Measurements from ENCODE around the gene COMMD8. TPM values are rescaled to one million over a fixed set of nuclear protein-coding genes. Genes with fewer than 3 reads are reported as not detected.

Gene COMMD8
- total and polyA plus RNA-seq, 3 donors from 2014 or later = 15.2 to 30.2 (median 17.8) TPM

DNA sequence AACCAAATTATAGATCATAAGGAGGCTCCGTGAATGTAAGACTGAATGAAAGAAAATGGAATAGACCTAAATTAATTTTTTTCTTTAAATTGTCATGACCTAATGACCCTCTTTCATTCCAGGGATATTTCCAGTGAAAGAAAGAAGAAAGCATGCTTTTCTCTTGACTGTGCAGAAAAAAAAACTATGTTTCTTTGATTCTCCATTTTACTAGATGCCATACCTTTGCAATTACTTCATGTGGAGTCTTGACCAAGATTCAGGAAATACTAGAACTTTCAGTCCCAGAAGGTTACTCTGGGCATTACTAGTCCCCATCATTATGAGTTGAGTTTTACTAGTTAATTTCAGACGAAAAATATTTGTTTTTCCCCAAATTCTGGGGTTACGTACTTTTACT, 6.4 kb upstream of the COMMD8 start:
- Histone ChIP-seq H3K9me3 (no peaks in the 10 kb centered on the region), H3K27ac (no peak overlapping the region), H3K4me3 (no peak overlapping the region), H3K4me1 (no peaks in the 10 kb centered on the region), H3K36me3 (ENCODE audit: low read depth, missing control alignments) (no peaks in the 10 kb centered on the region), H3K27me3 (no peaks in the 10 kb centered on the region)
- TF ChIP-seq POLR2A (IDR thresholded peaks at IDR 0.05) = no peak
- TF ChIP-seq, protein P1, sequence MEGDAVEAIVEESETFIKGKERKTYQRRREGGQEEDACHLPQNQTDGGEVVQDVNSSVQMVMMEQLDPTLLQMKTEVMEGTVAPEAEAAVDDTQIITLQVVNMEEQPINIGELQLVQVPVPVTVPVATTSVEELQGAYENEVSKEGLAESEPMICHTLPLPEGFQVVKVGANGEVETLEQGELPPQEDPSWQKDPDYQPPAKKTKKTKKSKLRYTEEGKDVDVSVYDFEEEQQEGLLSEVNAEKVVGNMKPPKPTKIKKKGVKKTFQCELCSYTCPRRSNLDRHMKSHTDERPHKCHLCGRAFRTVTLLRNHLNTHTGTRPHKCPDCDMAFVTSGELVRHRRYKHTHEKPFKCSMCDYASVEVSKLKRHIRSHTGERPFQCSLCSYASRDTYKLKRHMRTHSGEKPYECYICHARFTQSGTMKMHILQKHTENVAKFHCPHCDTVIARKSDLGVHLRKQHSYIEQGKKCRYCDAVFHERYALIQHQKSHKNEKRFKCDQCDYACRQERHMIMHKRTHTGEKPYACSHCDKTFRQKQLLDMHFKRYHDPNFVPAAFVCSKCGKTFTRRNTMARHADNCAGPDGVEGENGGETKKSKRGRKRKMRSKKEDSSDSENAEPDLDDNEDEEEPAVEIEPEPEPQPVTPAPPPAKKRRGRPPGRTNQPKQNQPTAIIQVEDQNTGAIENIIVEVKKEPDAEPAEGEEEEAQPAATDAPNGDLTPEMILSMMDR (IDR thresholded peaks at IDR 0.05) = no peak
- WGBS, 2 donors = 91 to 93% methylated on average over 3 of the region's 3 CpGs
- DNase-seq = no peak
- intact Hi-C loops (cut with DNase I; ENCODE audit: low total_unique reads) = no loop called here

DNA sequence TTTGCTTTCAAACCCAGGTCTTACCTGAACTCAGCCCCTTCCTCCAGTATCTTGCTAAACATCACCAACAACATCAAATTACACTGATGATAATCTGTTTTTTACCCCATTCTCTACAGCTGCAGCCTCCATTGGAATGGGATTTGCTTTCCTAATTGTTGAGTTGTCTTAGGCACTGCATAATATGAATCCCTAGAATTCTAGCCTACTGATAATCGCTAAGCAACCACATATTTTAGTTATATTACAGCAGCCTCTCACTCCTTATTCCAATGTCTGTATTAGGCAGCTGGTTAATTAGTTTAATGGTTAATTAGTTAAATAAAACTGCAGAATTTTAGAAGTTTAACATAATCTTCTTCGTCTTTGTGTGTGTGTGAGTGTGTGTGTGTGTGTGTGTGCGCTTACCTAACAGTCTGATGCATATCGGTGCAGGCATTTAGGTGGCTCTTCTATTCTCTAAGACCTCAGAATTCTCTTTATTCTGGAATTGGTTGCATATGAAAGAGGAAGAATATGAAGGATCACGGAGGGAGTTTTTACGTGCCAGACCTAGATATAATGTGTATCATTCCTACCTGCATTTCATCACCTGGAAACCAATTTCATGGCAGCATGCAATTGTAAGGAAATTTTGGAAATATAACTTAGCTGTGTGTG, 5.3 kb upstream of the COMMD8 start:
- intact Hi-C loops (cut with DNase I; ENCODE audit: low total_unique reads) = no loop called here
- WGBS, 2 donors = 75 to 79% methylated on average over 6 of the region's 6 CpGs

DNA sequence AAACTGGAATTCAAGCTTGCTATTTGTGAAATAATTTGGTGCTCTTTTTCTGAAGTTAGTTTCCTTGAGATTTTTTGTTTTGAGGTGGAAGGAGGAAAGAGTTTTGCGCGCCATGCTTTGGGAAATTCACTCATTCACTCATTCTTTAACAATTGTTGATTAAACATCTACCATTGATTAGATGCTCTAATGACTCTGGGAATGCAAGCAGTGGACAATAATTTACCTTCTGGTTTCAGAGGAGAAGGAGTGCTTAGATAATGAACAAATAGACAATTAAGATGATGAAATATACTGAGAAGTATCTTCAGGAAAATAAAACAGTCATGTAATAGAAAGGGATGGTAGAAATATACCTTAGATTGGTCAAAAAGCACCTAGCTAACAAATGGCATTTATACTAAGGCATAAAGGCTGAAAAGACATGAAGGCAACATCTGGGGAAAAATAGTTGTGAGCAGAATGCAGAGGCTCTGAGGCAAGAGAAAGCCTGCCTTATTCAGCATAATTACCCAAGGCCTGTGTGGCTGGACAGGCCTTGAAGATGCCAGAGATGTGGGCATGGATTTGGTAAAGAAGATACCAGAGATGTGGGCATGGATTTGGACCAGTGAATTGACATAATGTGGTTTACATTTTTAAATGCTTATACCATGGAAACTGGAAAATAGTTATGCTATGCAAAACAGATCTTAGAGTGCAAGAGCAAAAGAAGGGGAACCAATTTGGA, 2.7 kb upstream of the COMMD8 start:
- no peaks in the 10 kb centered on the region for H3K9me3 ChIP-seq
- DNase-seq = no peak
- no peak overlapping the region for H3K4me3 ChIP-seq
- intact Hi-C loops (cut with DNase I; ENCODE audit: low total_unique reads) = no loop called here
- WGBS, 2 donors = 43 to 44% methylated on average over 2 of the region's 2 CpGs
- H3K27me3 ChIP-seq = no peaks in the 10 kb centered on the region
- peaks cover 4% of the 10 kb centered on the region for H3K4me1 ChIP-seq
- no peaks in the 10 kb centered on the region for H3K36me3 ChIP-seq (ENCODE audit: low read depth, missing control alignments)
- no peak overlapping the region for H3K27ac ChIP-seq
- no peak for TF ChIP-seq POLR2A (IDR thresholded peaks at IDR 0.05)
- TF ChIP-seq, protein P1 (IDR thresholded peaks at IDR 0.05) = no peak

More for the DNA sequence above, 5.3 kb upstream of the COMMD8 start:
- H3K9me3 ChIP-seq = no peaks in the 10 kb centered on the region
- H3K4me1 ChIP-seq = no peaks in the 10 kb centered on the region
- no peak overlapping the region for H3K27ac ChIP-seq
- no peak overlapping the region for H3K4me3 ChIP-seq
- H3K36me3 ChIP-seq (ENCODE audit: low read depth, missing control alignments) = no peaks in the 10 kb centered on the region
- TF ChIP-seq POLR2A (IDR thresholded peaks at IDR 0.05) = no peak
- TF ChIP-seq, protein P1 (IDR thresholded peaks at IDR 0.05) = no peak
- H3K27me3 ChIP-seq = no peaks in the 10 kb centered on the region
- no peak for DNase-seq

DNA sequence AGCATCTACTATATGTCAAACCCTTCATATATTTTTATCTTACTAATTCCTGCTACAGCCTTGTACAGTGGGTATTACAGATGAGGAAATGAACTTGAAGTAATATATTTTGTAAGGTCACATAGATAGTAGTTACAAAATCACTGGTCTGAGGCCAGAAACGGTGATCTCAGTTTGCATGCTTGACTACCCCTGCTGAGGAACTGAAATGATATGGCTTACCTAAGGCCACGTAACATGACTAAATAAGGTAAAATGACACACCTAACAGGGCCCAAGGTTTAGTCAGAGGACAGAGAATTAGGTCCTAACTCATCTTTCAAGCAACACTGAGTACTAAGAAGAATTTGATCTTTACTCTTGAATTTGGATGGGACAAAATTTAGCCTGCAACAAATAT, 1.5 kb upstream of the COMMD8 start:
- no peaks in the 10 kb centered on the region for H3K27me3 ChIP-seq
- H3K4me1 ChIP-seq = peaks cover 4% of the 10 kb centered on the region
- intact Hi-C loops (cut with DNase I; ENCODE audit: low total_unique reads) = no loop called here
- no peak overlapping the region for H3K27ac ChIP-seq
- no peaks in the 10 kb centered on the region for H3K36me3 ChIP-seq (ENCODE audit: low read depth, missing control alignments)
- no peaks in the 10 kb centered on the region for H3K9me3 ChIP-seq
- TF ChIP-seq, protein P1 (IDR thresholded peaks at IDR 0.05) = no peak
- no peak for TF ChIP-seq POLR2A (IDR thresholded peaks at IDR 0.05)
- DNase-seq = no peak
- 75 to 88% methylated on average over 2 of the region's 2 CpGs for WGBS, 2 donors
- H3K4me3 ChIP-seq = no peak overlapping the region
